Keratinocyte (primary cell): ENCODE measurements around the gene SHISA9. TPM values are rescaled to one million over a fixed set of nuclear protein-coding genes. Genes with fewer than 3 reads are reported as not detected.

Source experiments
- DNase-seq: peaks from one replicate; pipeline ENCODE4 v3.0.0-alpha.2; 2011; ENCODE audit warnings: low read depth, missing footprints, low spot score
- FAIRE-seq: peaks from 2 replicates; lab custom pipeline; 2011; peaks lifted over from hg19 to GRCh38; lab: Jason Lieb, UNC
- H2AFZ ChIP-seq: 2 replicates; pipeline ENCODE4 v1.6.0; 2012; ENCODE audit warnings: low read length, control low read depth, inconsistent platforms; ENCODE audit not compliant: control insufficient read depth
- H3K27ac ChIP-seq: 2 replicates; pipeline ENCODE4 v1.5.1; 2011; ENCODE audit warnings: low read length; ENCODE audit not compliant: control insufficient read depth, insufficient read depth
- H3K27me3 ChIP-seq: 3 replicates; pipeline ENCODE4 v1.6.0; 2011; ENCODE audit warnings: low read length; ENCODE audit not compliant: control insufficient read depth, insufficient read depth; ENCODE audit errors: extremely low read depth
- H3K36me3 ChIP-seq, 2 experiments: 2 replicates in 1 of 2; 3 replicates in 1 of 2; pipeline ENCODE4 v1.5.1; 2011; ENCODE audit warnings: low read length in 2 of 2, mild to moderate bottlenecking in 1 of 2; ENCODE audit not compliant: control insufficient read depth in 2 of 2, insufficient read depth in 2 of 2; ENCODE audit errors: extremely low read depth in 1 of 2
- H3K4me1 ChIP-seq: 3 replicates; pipeline ENCODE4 v1.5.1; 2011; ENCODE audit warnings: low read length; ENCODE audit not compliant: control insufficient read depth, insufficient read depth; ENCODE audit errors: extremely low read depth
- H3K4me2 ChIP-seq: 3 replicates; pipeline ENCODE4 v1.6.0; 2011; ENCODE audit warnings: low read depth, low read length; ENCODE audit not compliant: control insufficient read depth, insufficient read depth; ENCODE audit errors: extremely low read depth
- H3K4me3 ChIP-seq, 3 experiments: fragments of 200-600 bp in 1 of 3; sonication (generic) in 1 of 3; 2 replicates in 2 of 3; 3 replicates in 1 of 3; pipeline ENCODE4 v1.5.1; 2011 to 2016; ENCODE audit warnings: low read length in 3 of 3, mild to moderate bottlenecking in 3 of 3, control low read depth in 2 of 3, inconsistent platforms in 1 of 3, low read depth in 1 of 3, mixed read lengths in 1 of 3, mixed run types in 1 of 3, moderate library complexity in 1 of 3; ENCODE audit not compliant: control insufficient read depth in 2 of 3, insufficient read depth in 2 of 3; ENCODE audit errors: extremely low read depth in 1 of 3
- H3K79me2 ChIP-seq: 2 replicates; pipeline ENCODE4 v1.6.0; 2012; ENCODE audit warnings: low read length; ENCODE audit not compliant: control insufficient read depth, insufficient read depth
- H3K9ac ChIP-seq: 3 replicates; pipeline ENCODE4 v1.6.0; 2011; ENCODE audit warnings: low read length; ENCODE audit not compliant: control insufficient read depth, insufficient read depth; ENCODE audit errors: extremely low read depth
- H3K9me1 ChIP-seq: 3 replicates; pipeline ENCODE4 v1.6.0; 2011; ENCODE audit warnings: low read length; ENCODE audit not compliant: control insufficient read depth, insufficient read depth; ENCODE audit errors: extremely low read depth
- H3K9me3 ChIP-seq: 2 replicates; pipeline ENCODE4 v1.5.1; 2012; ENCODE audit warnings: low read depth, low read length; ENCODE audit not compliant: control insufficient read depth
- H4K20me1 ChIP-seq: 3 replicates; pipeline ENCODE4 v1.6.0; 2011; ENCODE audit warnings: low read length; ENCODE audit not compliant: control insufficient read depth, insufficient read depth; ENCODE audit errors: extremely low read depth
- EZH2 ChIP-seq: IDR thresholded peaks from one replicate; pipeline ENCODE4 v1.6.1; 2012; ENCODE audit warnings: inconsistent platforms, mild to moderate bottlenecking, low read length, moderate library complexity
- dilution Hi-C: fragments of 300-500 bp; cut with MboI; formaldehyde crosslinking; loops from one replicate; pipeline ENCODE4 v1.7.0; 2020; ENCODE audit warnings: low sequenced_read_pairs; ENCODE audit not compliant: extremely low pct_ligation_motif_present
- polyA plus RNA-seq, 5 experiments: library from polyadenylated mRNA; depleted of rRNA in 3 of 5; stranded (reverse) in 3 of 5; stranded (forward) in 1 of 5; unstranded in 1 of 5; fragments of >200 nt; gene quantifications; 1 replicate in 1 of 5; 2 replicates in 3 of 5; 3 replicates in 1 of 5; pipeline versions ENCODE4 v1.2.1 to v1.2.3, GENCODE V29; 2011 to 2012; ENCODE audit warnings: missing spikeins in 2 of 5, low read depth in 1 of 5, low replicate concordance in 1 of 5
- TF ChIP-seq, protein P1 (sequence below), 3 experiments: IDR thresholded peaks in 1 of 3; conservative IDR thresholded peaks in 1 of 3; optimal IDR thresholded peaks in 1 of 3; 2 replicates in 2 of 3; 3 replicates in 1 of 3; pipeline versions ENCODE3 to v1.5.1; 2011; ENCODE audit warnings: low read length in 3 of 3, mild to moderate bottlenecking in 3 of 3, moderate library complexity in 2 of 3, control low read depth in 1 of 3, inconsistent platforms in 1 of 3; ENCODE audit not compliant: insufficient read depth in 2 of 3; ENCODE audit errors: extremely low read depth in 1 of 3

The SHISA9 gene
- polyA plus RNA-seq, 1 donor (not counting 4 experiments of a cell fraction or from before 2014, with no cell fraction given), result 0.28 TPM

DNA sequence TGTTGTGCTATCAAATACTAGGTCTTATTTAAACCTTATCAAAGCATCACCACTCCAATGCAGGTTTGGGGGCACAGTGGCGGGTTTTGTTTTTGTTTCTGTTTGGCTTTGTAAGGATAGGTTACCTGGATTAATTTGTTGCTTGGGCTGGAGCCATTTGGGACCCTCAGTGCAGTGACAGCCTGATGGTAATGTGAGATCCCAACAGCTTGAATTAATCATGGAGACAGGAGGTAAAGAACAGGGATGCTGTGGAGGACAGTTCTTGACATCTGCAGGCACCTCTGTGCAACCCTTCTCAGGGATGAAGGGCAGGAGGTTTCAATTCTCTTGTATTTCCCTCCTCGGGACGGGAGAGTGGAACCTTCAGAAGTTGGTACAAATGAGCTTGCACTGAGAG, 40.5 kb downstream of the SHISA9 start:
- Histone ChIP-seq H2AFZ (no peak overlapping the region), H4K20me1 (no peaks in the 10 kb centered on the region), H3K4me2 (no peak overlapping the region), H3K4me3 (no peak overlapping the region), H3K9ac (no peak overlapping the region), H3K4me1 (no peaks in the 10 kb centered on the region), H3K27ac (no peak overlapping the region), H3K36me3 (no peaks in the 10 kb centered on the region), H3K9me1 (no peaks in the 10 kb centered on the region), H3K79me2 (no peaks in the 10 kb centered on the region), H3K27me3 (no peaks in the 10 kb centered on the region), H3K9me3 (no peaks in the 10 kb centered on the region)
- FAIRE-seq (no peak), DNase-seq (no peak)
- dilution Hi-C loops, result no loop called here
- TF ChIP-seq EZH2, result no peak
- TF ChIP-seq, protein P1, sequence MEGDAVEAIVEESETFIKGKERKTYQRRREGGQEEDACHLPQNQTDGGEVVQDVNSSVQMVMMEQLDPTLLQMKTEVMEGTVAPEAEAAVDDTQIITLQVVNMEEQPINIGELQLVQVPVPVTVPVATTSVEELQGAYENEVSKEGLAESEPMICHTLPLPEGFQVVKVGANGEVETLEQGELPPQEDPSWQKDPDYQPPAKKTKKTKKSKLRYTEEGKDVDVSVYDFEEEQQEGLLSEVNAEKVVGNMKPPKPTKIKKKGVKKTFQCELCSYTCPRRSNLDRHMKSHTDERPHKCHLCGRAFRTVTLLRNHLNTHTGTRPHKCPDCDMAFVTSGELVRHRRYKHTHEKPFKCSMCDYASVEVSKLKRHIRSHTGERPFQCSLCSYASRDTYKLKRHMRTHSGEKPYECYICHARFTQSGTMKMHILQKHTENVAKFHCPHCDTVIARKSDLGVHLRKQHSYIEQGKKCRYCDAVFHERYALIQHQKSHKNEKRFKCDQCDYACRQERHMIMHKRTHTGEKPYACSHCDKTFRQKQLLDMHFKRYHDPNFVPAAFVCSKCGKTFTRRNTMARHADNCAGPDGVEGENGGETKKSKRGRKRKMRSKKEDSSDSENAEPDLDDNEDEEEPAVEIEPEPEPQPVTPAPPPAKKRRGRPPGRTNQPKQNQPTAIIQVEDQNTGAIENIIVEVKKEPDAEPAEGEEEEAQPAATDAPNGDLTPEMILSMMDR (optimal IDR thresholded peaks at IDR 0.05 in 1 of 3, IDR thresholded peaks at IDR 0.05 in 1 of 3, conservative IDR thresholded peaks at IDR 0.05 in 1 of 3; ENCODE audit: extremely low read depth in 1 of 3, insufficient read depth in 2 of 3, low read length in 3 of 3), result no peak

DNA sequence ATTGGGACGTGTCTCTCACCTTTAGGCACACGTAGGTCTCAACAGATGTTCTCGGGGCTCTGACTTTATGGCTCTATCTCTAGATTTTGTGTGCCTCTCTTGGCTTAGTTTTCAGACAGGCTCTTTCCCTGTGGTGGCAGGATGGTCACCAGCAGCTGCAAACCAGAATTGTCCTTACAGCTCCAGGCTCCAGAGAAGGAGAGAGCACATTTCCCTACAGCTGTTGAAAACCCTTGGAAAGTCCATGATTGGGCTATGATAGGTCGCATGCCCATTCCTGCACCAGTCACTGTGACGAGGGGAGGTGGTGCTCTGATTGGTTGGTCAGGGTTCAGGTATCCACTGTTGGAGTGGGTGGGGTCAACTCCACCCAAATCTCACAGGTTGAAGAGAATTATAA, 41.5 kb downstream of the SHISA9 start:
- dilution Hi-C loops, result no loop called here

More for the DNA sequence above, 41.5 kb downstream of the SHISA9 start:
- Histone ChIP-seq H4K20me1 (no peaks in the 10 kb centered on the region), H3K79me2 (no peaks in the 10 kb centered on the region), H3K27ac (no peak overlapping the region), H3K27me3 (no peaks in the 10 kb centered on the region), H3K36me3 (no peaks in the 10 kb centered on the region), H3K4me2 (no peak overlapping the region), H3K9me1 (no peaks in the 10 kb centered on the region), H3K9me3 (no peaks in the 10 kb centered on the region), H2AFZ (no peak overlapping the region), H3K4me3 (no peak overlapping the region), H3K9ac (no peak overlapping the region), H3K4me1 (no peaks in the 10 kb centered on the region)
- FAIRE-seq (no peak), DNase-seq (no peak)
- TF ChIP-seq, protein P1 (optimal IDR thresholded peaks at IDR 0.05 in 1 of 3, IDR thresholded peaks at IDR 0.05 in 1 of 3, conservative IDR thresholded peaks at IDR 0.05 in 1 of 3; ENCODE audit: extremely low read depth in 1 of 3, insufficient read depth in 2 of 3, low read length in 3 of 3), result no peak
- TF ChIP-seq EZH2, result no peak
